Retinal pigment epithelial cell (primary cell): Measurements from ENCODE around the gene TSPAN15.
A peak's percentile ranks its signal among the peaks of the same experiment; 100 is the strongest.

Experiments used
- DNase-seq: peaks from one replicate; pipeline ENCODE4 v3.0.0-alpha.2; 2010; ENCODE audit warnings: low read depth
- H3K4me3 ChIP-seq: 2 replicates; pipeline ENCODE4 v1.5.1; 2011; ENCODE audit warnings: mild to moderate bottlenecking, low read length, control low read depth, moderate library complexity
- TF ChIP-seq, protein P1 (sequence below): conservative IDR thresholded peaks from 2 replicates; pipeline ENCODE4 v1.5.1; 2011; ENCODE audit warnings: low read depth, low read length, control low read depth, inconsistent platforms

Gene TSPAN15

DNA sequence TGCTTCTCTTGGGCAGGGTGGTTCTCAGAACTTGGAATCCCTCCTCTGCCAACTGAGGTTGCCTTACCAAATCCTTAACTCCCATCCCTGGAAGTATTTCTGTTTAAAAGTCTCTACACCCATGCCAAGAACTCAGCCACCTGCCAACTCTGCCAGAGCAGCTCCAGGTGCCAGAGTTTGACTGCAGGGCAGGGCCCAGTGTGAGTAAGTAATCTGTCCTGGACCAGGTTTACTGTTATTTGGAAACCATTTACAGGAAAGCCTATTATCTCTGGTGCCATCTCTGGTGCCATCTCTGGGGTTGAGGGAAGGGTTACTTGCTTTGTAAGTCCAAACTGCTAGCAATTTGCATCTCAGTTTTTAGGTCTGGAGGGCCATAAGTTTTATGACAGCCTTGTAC, 2.5 kb downstream of the TSPAN15 start:
- no peak overlapping the region for H3K4me3 ChIP-seq
- DNase-seq, result no peak
- TF ChIP-seq, protein P1, sequence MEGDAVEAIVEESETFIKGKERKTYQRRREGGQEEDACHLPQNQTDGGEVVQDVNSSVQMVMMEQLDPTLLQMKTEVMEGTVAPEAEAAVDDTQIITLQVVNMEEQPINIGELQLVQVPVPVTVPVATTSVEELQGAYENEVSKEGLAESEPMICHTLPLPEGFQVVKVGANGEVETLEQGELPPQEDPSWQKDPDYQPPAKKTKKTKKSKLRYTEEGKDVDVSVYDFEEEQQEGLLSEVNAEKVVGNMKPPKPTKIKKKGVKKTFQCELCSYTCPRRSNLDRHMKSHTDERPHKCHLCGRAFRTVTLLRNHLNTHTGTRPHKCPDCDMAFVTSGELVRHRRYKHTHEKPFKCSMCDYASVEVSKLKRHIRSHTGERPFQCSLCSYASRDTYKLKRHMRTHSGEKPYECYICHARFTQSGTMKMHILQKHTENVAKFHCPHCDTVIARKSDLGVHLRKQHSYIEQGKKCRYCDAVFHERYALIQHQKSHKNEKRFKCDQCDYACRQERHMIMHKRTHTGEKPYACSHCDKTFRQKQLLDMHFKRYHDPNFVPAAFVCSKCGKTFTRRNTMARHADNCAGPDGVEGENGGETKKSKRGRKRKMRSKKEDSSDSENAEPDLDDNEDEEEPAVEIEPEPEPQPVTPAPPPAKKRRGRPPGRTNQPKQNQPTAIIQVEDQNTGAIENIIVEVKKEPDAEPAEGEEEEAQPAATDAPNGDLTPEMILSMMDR, result no peak

DNA sequence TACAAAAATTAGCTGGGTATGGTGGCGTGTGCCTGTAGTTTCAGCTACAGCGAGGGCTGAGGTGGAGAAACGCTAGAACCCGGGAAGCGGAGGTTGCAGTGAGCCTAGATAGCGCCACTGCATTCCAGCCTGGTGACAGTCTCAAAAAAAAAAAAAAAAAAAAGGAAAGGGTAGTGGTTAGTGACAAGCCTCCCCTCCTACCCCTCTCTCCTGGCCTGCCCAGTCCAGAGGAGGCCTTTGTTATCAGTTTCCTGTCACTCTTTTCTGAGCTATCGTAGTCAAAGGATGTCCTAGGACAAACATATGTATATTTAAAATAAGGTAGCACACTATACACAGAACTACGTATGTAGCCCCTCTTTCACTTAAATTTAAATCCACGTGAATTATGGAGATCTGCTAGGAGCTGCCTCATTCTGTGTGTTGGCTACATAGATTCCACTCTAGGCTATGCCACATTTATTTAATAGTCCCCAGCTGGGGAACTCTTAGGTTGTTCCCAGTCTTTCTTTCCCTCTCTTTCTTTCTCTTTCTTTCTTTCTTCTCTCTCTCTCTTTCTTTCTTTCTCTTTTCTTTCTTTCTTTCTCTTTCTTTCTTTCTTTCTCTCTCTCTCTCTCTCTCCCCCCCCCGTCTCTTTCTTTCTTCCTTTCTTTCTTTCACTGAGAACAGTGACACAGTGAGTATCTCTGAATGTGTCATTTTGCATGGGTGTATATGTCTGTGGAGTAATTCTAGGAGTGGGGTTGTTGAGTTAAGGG, 3.9 kb downstream of the TSPAN15 start:
- TF ChIP-seq, protein P1, result no peak
- no peak for DNase-seq
- no peak overlapping the region for H3K4me3 ChIP-seq

DNA sequence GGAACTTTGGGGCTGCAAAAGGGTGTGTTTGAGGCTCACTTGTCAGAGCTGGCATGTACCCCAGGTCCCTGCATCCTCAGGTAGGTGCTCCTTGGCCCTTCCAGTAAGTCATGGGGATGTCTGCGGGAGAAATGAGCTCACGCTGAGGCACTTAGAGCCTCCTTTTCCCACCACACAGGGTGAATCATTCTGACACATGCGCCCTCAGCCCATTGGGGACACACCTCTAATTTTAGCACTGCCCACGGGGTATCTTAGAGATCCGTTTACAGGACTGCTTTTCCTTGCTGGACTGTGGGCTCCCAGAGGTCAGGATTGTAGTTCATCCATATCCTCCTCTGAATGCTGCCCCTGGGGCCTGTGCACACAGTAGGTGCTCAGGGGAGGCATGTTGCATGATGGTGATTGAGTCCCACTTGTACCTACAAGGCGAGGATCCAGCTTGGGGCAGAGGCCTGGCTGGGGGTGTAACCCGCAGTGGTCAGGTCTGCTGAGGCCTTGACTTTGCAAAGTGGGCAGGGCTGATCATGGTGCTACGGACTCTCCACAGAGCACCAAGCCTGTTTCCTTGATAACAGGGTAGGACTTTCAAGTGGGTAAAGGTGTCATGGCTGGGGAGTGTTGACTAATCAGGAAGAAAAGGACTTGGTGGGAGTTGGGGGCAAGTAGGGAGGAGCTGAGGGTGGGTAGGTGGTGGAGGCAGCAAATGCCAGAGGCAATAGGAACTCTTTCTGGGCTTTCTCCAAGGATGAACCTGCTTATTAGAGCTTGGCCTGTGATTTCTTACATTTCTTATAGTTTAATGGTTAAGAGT, 5.8 kb downstream of the TSPAN15 start:
- H3K4me3 ChIP-seq, result no peak overlapping the region
- no peak for DNase-seq
- TF ChIP-seq, protein P1, result no peak

DNA sequence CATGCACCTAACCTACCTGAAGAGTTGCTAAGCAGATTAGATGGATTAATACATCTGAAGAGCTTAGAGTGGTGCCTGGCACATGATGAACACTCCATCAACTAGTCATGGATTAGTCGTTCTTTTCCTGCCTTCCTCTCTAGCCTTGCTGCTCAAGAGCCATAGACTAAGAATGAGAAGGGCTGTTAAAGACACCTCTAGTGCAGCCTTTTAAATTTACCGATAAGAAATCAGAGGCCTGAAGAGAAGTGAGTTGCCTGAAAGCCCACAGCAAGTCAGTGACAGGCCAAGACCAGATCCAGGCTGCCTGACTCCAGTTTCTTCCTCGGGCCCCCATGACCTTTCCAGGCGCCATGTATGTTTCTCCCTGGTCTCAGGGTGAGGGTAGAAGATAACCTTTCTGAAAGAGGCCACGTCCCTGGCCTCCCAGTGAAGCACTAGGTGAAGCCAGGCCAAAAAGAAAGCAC, 6.5 kb downstream of the TSPAN15 start:
- DNase-seq, result peak; percentile 67
- no peak overlapping the region for H3K4me3 ChIP-seq
- TF ChIP-seq, protein P1, result no peak

DNA sequence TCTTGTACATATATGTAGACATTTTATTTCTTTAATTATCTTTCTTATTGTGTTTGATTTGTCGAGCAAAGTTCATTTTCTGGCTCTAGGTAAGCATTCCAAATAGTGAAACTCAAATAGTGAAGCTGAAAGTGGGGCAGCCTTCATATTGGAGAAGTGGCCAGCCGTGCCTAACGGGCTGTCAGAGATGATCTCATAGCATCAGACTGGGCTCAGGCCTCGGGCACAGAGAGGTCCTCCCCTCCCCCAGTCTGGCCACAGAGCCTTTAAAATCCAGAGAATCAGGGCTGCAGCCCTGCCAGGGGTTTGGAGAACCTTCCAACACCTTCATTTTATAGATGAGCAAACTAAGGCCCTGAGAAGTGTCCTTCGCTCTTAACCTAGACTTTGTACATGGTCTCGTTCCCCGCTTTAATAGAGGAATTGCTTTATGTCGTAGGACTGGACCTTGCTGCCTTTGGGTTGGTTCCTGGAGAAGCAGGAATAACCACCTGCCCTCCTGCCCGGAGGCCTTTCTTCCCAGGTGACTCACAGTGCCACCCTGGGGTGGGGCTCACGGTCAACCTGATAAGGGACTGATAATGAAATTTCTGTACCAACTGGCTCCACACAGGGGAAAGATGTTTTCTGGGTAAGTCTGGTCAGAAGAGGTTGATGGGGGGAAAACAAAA, 7.3 kb downstream of the TSPAN15 start:
- H3K4me3 ChIP-seq, result no peak overlapping the region
- TF ChIP-seq, protein P1, result no peak
- DNase-seq, result no peak

DNA sequence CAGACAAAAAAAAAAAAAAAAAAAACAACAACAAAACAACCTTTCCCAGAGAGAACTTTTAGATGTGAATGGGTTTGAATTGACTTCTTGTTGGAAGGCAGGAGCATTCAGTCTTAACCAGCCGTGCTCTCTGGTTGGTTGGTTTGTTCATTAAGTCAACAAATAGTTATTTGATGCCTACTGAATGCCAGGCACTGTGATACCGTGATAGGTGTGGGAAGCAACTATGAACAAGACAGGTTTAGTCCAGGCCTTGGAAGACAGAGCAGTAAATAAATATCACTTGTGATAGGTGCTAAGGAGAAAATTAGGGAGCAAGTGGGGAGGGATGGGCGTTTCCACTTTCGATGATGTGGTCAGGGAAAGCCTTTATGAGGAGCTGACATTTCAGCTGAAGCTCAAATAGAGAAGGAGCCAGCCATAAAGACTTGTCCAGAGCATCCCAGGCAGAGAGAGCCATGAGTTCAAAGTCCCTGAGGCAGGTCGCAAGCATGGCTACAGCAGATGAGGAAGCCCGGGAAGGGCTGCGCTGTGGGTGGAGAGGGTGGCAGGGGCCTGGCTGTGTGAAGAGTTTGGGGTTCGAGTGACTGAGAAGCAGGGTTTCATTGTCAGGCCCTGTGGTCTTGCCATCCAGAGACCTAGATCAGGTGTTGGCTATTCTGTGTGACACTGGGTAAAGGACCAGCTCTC, 8.0 kb downstream of the TSPAN15 start:
- TF ChIP-seq, protein P1, result no peak
- no peak overlapping the region for H3K4me3 ChIP-seq
- no peak for DNase-seq
